Astrocyte (in vitro differentiated cells and primary cell): Measurements from ENCODE around the gene MYH2. TPM values are rescaled to one million over a fixed set of nuclear protein-coding genes. Genes with fewer than 3 reads are reported as not detected.

Experiments used
- DNase-seq: peaks from one replicate; pipeline ENCODE4 v3.0.0-alpha.2; 2010; ENCODE audit warnings: low read depth
- FAIRE-seq: peaks from 2 replicates; lab custom pipeline; 2011; peaks lifted over from hg19 to GRCh38; lab: Jason Lieb, UNC
- H2AFZ ChIP-seq: 2 replicates; pipeline ENCODE4 v1.6.0; 2012; ENCODE audit warnings: low read depth, low read length, inconsistent platforms
- H3K27ac ChIP-seq: 2 replicates; pipeline ENCODE4 v1.5.1; 2011; ENCODE audit warnings: low read depth, low read length, inconsistent platforms
- H3K27me3 ChIP-seq: 2 replicates; pipeline ENCODE4 v1.6.0; 2011; ENCODE audit warnings: low read length, inconsistent platforms; ENCODE audit not compliant: insufficient read depth
- H3K36me3 ChIP-seq: 2 replicates; pipeline ENCODE4 v1.5.1; 2011; ENCODE audit warnings: low read length, inconsistent platforms; ENCODE audit not compliant: insufficient read depth
- H3K4me1 ChIP-seq: 2 replicates; pipeline ENCODE4 v1.5.1; 2011; ENCODE audit warnings: low read length, inconsistent platforms; ENCODE audit not compliant: insufficient read depth
- H3K4me2 ChIP-seq: 2 replicates; pipeline ENCODE4 v1.6.0; 2012; ENCODE audit warnings: low read length, inconsistent platforms
- H3K4me3 ChIP-seq: 2 replicates; pipeline ENCODE4 v1.5.1; 2011; ENCODE audit warnings: low read depth, mild to moderate bottlenecking, low read length, inconsistent platforms; ENCODE audit not compliant: insufficient read depth
- H3K79me2 ChIP-seq: 2 replicates; pipeline ENCODE4 v1.6.0; 2012; ENCODE audit warnings: mild to moderate bottlenecking, low read length, inconsistent platforms; ENCODE audit not compliant: insufficient read depth
- H3K9ac ChIP-seq: 2 replicates; pipeline ENCODE4 v1.6.0; 2012; ENCODE audit warnings: mild to moderate bottlenecking, low read length, inconsistent platforms
- H3K9me3 ChIP-seq: 2 replicates; pipeline ENCODE4 v1.5.1; 2012; ENCODE audit warnings: low read depth, mild to moderate bottlenecking, low read length, inconsistent platforms; ENCODE audit not compliant: insufficient read depth
- H4K20me1 ChIP-seq: 2 replicates; pipeline ENCODE4 v1.6.0; 2012; ENCODE audit warnings: low read length, inconsistent platforms; ENCODE audit not compliant: insufficient read depth
- H3K27ac Mint-ChIP-seq: one replicate; pipeline ENCODE4 v1.8.0; 2021; ENCODE audit warnings: mild to moderate bottlenecking, mixed read lengths; ENCODE audit not compliant: unreplicated experiment
- H3K27me3 Mint-ChIP-seq: one replicate; pipeline ENCODE4 v1.8.0; 2021; ENCODE audit warnings: low read depth, mixed read lengths; ENCODE audit not compliant: unreplicated experiment
- H3K36me3 Mint-ChIP-seq: one replicate; pipeline ENCODE4 v1.8.0; 2021; ENCODE audit warnings: low read depth, mixed read lengths; ENCODE audit not compliant: unreplicated experiment
- H3K4me1 Mint-ChIP-seq: one replicate; pipeline ENCODE4 v1.8.0; 2021; ENCODE audit warnings: low read depth, mixed read lengths; ENCODE audit not compliant: unreplicated experiment
- H3K4me3 Mint-ChIP-seq: one replicate; pipeline ENCODE4 v1.8.0; 2021; ENCODE audit warnings: mild to moderate bottlenecking, moderate library complexity, mixed read lengths; ENCODE audit not compliant: unreplicated experiment
- H3K9me3 Mint-ChIP-seq: one replicate; pipeline ENCODE4 v1.8.0; 2021; ENCODE audit warnings: mild to moderate bottlenecking, mixed read lengths; ENCODE audit not compliant: unreplicated experiment
- CTCF ChIP-seq: IDR thresholded peaks from 2 replicates; pipeline ENCODE4 v1.5.1; 2011; ENCODE audit warnings: low read depth, mild to moderate bottlenecking, inconsistent platforms, low read length, moderate library complexity; ENCODE audit not compliant: insufficient read depth
- EZH2 ChIP-seq: IDR thresholded peaks from 2 replicates; pipeline ENCODE4 v1.6.1; 2012; ENCODE audit warnings: mild to moderate bottlenecking, low read length, inconsistent platforms; ENCODE audit not compliant: insufficient read depth
- total RNA-seq: library from RNA; stranded (reverse); gene quantifications from 2 replicates; pipeline ENCODE4 v1.2.1, GENCODE V29; 2021

Gene MYH2
- total RNA-seq, 1 donor from 2014 or later: 0.02 TPM

DNA sequence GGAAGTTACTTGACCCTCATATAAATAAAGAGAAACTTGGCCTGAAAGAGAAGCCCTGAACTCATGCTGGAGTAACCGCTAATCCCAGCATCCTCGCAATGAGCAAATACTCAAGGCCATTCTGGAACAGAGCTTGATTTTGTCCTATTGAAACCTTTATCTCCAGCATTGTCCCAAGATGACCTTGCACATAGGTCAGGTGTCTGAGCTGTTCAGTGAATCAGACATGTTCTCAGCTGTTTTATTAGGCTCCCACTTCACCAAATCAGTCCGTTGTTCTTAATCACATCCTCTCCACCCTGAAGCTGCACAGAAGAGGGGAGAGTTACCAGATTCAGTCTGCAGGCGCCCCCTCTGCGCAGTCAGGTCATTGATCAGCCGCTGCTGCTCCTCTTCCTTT, 22.0 kb downstream of the MYH2 start:
- Mint-ChIP-seq H3K27me3 (no peaks in the 10 kb centered on the region), H3K36me3 (no peaks in the 10 kb centered on the region), H3K4me1 (no peaks in the 10 kb centered on the region), H3K4me3 (no peak overlapping the region), H3K27ac (no peak overlapping the region), H3K9me3 (no peaks in the 10 kb centered on the region)
- no peak for TF ChIP-seq CTCF
- no peak for TF ChIP-seq EZH2
- H3K4me1 ChIP-seq: no peaks in the 10 kb centered on the region
- H3K27me3 ChIP-seq: no peaks in the 10 kb centered on the region
- no peaks in the 10 kb centered on the region for H3K79me2 ChIP-seq
- FAIRE-seq (no peak), DNase-seq (no peak)
- no peak overlapping the region for H3K27ac ChIP-seq
- H3K4me2 ChIP-seq: no peak overlapping the region
- H2AFZ ChIP-seq: no peak overlapping the region
- H3K9ac ChIP-seq: no peak overlapping the region
- peaks cover 6% of the 10 kb centered on the region for H3K9me3 ChIP-seq
- H4K20me1 ChIP-seq: no peaks in the 10 kb centered on the region
- H3K36me3 ChIP-seq: no peaks in the 10 kb centered on the region
- no peak overlapping the region for H3K4me3 ChIP-seq

DNA sequence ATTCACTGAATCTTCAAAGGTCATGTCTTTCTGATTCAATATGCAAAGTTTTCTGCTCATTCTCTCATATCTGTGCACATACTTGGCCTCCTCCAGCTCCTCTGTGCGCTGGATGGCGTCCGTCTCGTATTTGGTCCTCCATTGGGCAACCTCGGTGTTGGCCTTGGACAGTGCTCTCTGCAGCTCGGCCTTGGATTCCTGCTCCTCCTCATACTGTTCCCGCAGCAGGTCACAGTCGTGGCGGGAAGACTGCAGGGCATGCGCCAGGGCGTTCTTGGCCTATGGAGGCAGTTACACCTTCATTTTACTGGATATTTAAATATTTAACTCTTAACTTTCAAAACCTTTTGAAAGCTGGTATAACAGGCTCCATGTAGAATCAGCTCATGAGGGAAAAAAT, 22.9 kb downstream of the MYH2 start:
- Histone ChIP-seq H2AFZ (no peak overlapping the region), H3K4me2 (no peak overlapping the region), H4K20me1 (no peaks in the 10 kb centered on the region), H3K4me3 (no peak overlapping the region), H3K27me3 (no peaks in the 10 kb centered on the region), H3K36me3 (no peaks in the 10 kb centered on the region), H3K79me2 (no peaks in the 10 kb centered on the region), H3K4me1 (no peaks in the 10 kb centered on the region), H3K9ac (no peak overlapping the region), H3K9me3 (peaks cover 6% of the 10 kb centered on the region), H3K27ac (no peak overlapping the region)
- Mint-ChIP-seq H3K36me3 (no peaks in the 10 kb centered on the region), H3K9me3 (no peaks in the 10 kb centered on the region), H3K27ac (no peak overlapping the region), H3K4me1 (no peaks in the 10 kb centered on the region), H3K4me3 (no peak overlapping the region), H3K27me3 (no peaks in the 10 kb centered on the region)
- no peak for TF ChIP-seq CTCF
- no peak for TF ChIP-seq EZH2
- FAIRE-seq (no peak), DNase-seq (no peak)

- H3K4me3 ChIP-seq: no peak overlapping the region
- Mint-ChIP-seq H3K27me3 (no peaks in the 10 kb centered on the region), H3K27ac (no peak overlapping the region), H3K4me1 (no peaks in the 10 kb centered on the region), H3K9me3 (no peaks in the 10 kb centered on the region), H3K4me3 (no peak overlapping the region), H3K36me3 (no peaks in the 10 kb centered on the region)
- FAIRE-seq (no peak), DNase-seq (no peak)
- H4K20me1 ChIP-seq: no peaks in the 10 kb centered on the region
- H3K4me2 ChIP-seq: no peak overlapping the region
- H3K79me2 ChIP-seq: no peaks in the 10 kb centered on the region
- no peak overlapping the region for H3K27ac ChIP-seq
- H3K4me1 ChIP-seq: no peaks in the 10 kb centered on the region
- no peaks in the 10 kb centered on the region for H3K27me3 ChIP-seq
- no peak overlapping the region for H3K9ac ChIP-seq
- no peak for TF ChIP-seq CTCF
- TF ChIP-seq EZH2: no peak
- H3K36me3 ChIP-seq: no peaks in the 10 kb centered on the region
- peaks cover 6% of the 10 kb centered on the region for H3K9me3 ChIP-seq
- H2AFZ ChIP-seq: no peak overlapping the region
Measured at GRCh38 chr17:10523064-10523463, 26.4 kb downstream of the MYH2 start.
